ENCODE data around the gene NUDT9.
"Not testable (repeated sequence)": the region's sequence is repeated elsewhere in the genome, so short reads cannot be mapped to it uniquely, and the experiment has no call there.

Gene NUDT9

GRCh38 chr4:87409420-87409939, 12.9 kb upstream of the NUDT9 start:
- DNase-seq (ENCODE audit: low read depth in 2 of 2), result no peak

- no peak for DNase-seq (ENCODE audit: low read depth in 2 of 2)
These were observed 12.2 kb upstream of the NUDT9 start for GRCh38 chr4:87410157-87410556.

GRCh38 chr4:87410679-87411078, 11.7 kb upstream of the NUDT9 start:
- no peak for DNase-seq (ENCODE audit: low read depth in 2 of 2)

GRCh38 chr4:87414816-87415215, 7.6 kb upstream of the NUDT9 start:
- no peak for DNase-seq (ENCODE audit: low read depth in 2 of 2)

GRCh38 chr4:87416965-87417364, 5.4 kb upstream of the NUDT9 start:
- DNase-seq (ENCODE audit: low read depth in 2 of 2), result no peak

DNA sequence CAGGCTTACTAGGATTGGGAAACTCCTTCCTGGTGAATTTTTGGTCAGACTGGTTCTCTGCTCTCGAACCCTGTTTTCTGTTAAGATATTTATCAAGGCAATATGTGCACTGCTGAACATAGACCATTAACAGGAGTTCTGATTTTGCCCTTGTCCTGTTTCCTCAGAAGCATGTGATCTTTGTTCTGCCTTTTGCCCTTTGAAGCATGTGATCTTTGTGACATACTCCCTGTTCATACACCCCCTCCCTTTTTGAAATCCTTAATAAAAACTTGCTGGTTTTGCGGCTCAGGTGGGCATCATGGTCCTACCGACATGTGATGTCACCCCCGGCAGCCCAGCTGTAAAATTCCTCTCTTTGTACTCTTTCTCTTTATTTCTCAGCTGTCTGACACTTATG, 4.0 kb upstream of the NUDT9 start:
- DNase-seq (ENCODE audit: low read depth in 2 of 2), result not testable (repeated sequence)

- DNase-seq (ENCODE audit: low read depth in 2 of 2), result no peak
These were observed 2.7 kb upstream of the NUDT9 start for GRCh38 chr4:87419578-87420249.

DNA sequence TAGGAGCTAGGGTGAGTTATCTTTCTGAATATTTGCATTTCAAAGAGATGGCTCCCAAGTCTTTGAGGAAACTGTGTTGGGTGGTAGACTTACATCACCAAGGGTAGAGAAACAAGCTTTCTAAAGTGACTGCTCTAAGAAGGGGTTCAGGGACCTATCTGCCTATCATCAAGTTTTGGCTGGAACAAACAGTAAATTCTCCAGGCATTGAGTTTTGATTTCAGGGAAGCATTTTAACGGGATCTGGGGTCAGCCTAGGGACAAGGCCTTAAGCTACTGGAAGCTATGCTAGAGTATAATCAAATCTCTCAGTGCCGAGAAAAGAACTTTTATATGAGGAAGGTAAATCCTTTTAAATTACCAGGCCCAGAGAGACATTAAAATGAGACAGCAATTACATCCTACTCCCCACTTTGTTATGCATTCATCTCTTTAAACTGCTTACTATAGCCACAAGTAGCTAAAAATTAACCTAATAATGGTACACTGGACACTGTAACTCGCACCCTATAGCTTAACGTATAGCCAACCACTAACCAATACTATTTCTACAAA, 2.0 kb upstream of the NUDT9 start:
- DNase-seq (ENCODE audit: low read depth in 2 of 2), result no peak

DNA sequence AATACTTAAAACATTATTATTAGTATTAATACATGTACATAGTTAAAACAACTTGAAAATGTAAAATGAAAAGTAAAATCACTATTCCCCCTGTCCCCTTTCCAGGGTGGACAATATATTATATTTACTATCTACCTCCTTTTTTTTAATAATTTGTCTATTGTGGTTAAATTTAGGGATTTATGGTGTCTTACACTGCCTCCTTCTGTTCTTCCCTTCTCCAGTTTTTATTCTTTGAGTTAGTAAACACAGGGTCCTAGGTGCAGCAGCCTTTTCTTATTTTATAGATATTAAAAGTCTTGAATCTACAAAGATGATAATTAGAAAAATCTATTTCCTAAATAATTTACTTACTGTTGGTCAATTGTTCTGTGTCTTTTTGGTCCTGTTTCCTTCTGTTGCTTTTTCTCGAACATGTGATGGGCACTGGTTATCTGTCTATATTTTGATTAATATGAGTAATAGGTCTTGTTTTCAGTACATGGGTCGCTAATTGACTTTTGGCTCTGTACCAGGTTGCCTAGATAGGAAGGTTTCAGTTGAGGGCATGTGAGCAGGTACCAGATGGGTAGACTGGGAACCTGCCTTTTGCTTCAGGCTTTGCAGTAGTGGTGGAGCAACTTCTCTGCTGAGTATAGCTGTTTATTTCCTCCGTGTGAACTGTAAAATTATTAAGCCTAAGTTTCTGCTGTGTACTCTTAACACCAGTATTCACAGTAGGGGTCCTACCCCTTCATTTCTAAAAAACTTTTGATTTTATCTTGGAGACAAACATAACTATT, 1.1 kb downstream of the NUDT9 start:
- DNase-seq (ENCODE audit: low read depth in 2 of 2), result no peak

DNA sequence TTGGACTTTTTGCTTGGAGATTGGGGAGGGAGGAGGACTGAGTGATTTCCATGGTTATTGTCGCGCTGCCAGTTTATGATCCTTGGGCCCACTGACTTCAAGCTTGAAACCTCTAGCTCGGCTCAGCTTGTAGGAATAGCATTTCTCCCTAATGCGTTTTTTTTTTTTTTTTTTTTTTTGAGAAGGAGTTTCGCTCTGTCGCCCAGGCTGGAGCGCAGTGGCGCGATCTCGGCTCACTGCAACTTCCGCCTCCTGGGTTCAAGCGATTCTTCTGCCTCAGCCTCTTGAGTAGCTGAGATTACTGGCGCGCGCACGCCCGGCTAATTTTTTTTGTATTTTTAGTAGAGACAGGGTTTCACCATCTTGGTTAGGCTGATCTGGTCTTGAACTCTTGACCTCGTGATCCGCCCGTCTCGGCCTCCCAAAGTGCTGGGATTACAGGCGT, 1.7 kb downstream of the NUDT9 start:
- not testable (repeated sequence) for DNase-seq (ENCODE audit: low read depth in 2 of 2)

GRCh38 chr4:87425711-87426110, 3.3 kb downstream of the NUDT9 start:
- no peak for DNase-seq (ENCODE audit: low read depth in 2 of 2)

DNA sequence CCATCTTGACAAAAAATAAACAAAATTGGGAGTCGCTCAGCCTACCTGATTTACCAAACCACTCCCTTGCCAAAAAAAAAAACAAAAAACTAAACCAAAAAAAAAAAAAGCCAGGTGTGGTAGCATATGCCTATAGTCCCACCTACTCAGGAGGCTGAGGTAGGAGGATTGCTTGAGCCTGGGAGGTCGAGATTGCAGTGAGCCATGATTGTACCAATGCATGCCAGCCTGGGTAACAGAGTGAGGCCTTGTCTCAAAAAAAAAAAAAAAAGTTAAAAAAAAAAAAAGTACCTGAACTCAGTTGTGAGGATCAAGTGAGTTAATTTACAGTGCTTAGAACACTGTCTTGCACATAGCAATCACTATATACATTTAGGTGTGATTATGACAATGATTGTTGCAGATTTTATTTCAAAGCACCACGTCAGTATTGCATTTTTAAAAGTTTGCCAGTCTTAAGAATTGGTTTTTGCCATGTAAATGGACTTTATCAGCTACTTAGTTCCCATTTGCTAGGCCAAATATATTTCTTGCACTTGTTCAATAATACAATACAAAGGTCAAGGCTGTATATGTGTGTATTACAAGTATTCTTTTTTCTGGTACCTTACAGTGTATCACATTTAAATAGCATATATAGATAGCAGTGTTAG, 4.6 kb downstream of the NUDT9 start:
- no peak for DNase-seq (ENCODE audit: low read depth in 2 of 2)

DNA sequence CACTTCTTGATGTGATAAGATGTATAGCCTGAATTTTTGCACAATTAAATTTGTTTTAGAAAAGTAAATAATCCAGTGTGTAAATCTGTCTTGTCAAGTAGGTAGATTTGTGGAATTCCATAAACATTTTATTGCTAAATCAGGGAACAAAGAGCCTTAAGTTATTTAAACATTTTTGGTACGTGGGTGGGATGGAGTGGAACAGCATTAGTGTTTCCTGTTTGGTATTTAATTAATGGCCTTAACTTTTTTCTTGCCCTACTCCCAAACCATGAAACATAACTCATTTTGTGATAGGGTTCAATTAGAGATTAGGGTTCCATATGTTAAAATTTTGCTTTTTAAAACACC, 5.1 kb downstream of the NUDT9 start:
- no peak for DNase-seq (ENCODE audit: low read depth in 2 of 2)

DNA sequence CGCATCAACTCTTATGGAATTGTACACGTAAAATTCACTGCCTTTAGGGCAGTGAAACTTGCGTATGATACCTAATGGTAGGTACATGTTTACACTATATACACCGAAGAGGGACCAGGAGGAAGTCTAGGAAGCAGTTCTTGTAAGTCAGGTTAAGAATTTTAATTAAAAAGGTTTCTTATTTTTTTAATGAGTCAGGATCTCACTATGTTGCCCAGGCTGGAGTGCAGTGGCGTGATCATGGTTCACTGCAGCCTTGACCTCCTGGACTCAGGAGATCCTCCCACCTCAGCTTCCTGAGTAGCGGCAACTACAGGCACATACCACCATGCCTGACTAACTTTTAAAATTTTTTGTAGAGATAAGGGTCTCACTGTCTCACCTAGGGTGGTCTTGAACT, 6.6 kb downstream of the NUDT9 start:
- DNase-seq (ENCODE audit: low read depth in 2 of 2), result no peak

- no peak for DNase-seq (ENCODE audit: low read depth in 2 of 2)
These were observed 7.7 kb downstream of the NUDT9 start for GRCh38 chr4:87430038-87430437.

DNA sequence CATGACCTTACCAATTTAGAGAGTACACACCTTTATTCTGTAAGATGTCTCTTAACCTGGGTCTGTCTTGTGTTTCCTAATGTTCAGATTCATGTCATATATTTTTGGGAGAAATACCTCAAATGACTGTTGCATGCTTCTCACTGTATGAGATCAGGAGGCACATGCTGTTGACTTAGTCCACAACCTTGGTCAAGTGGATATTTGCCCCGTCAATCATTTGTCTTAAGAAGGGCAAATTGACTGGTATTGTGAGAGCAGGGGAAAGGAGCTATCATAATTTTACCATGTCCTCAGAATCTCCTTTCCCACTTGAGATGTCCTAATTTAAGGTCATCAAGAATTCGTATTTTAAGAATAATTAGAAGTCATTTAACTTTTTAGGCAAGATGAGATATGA, 11.0 kb downstream of the NUDT9 start:
- no peak for DNase-seq (ENCODE audit: low read depth in 2 of 2)

GRCh38 chr4:87442889-87443288, 20.5 kb downstream of the NUDT9 start:
- DNase-seq (ENCODE audit: low read depth in 2 of 2), result no peak

DNA sequence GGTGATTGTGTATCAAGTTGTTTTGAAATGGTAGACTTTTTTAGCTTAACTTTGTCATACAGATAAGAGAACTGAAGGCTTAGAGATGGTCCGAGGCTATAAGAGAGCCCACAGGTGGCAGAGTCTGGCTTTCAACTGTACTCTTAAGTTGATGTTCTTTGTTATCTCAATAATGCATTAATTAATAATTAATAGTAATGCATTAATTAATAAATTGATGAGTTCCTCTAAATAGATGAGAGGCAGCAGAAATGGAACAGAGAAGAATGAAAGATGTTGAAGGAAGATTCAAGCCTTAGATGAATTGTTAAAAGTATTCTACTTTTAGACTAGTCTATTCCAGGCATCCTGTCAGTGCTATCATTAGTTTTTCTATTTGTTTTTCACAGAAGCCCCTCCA, 22.4 kb downstream of the NUDT9 start:
- DNase-seq (ENCODE audit: low read depth in 2 of 2), result no peak

- DNase-seq (ENCODE audit: low read depth in 2 of 2), result no peak
These were observed 23.6 kb downstream of the NUDT9 start for GRCh38 chr4:87445964-87446363.

DNA sequence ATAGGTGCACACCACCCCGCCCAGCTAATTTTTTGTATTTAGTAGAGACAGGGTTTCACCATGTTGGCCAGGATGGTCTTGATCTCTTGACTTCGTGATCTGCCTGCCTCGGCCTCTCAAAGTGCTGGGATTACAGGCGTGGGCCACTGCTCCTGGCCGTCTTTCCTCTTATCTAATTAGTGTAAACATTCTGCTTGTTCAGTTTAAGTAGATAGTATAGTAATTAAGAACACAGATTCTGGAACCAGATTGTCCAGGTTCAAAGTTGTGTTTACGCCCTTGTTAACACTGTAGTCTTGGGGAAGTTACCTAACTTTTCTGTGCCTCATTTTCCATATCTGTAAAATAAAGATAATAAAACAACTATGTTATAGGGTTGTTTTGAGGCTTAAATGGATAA, 24.0 kb downstream of the NUDT9 start:
- not testable (repeated sequence) for DNase-seq (ENCODE audit: low read depth in 2 of 2)

DNA sequence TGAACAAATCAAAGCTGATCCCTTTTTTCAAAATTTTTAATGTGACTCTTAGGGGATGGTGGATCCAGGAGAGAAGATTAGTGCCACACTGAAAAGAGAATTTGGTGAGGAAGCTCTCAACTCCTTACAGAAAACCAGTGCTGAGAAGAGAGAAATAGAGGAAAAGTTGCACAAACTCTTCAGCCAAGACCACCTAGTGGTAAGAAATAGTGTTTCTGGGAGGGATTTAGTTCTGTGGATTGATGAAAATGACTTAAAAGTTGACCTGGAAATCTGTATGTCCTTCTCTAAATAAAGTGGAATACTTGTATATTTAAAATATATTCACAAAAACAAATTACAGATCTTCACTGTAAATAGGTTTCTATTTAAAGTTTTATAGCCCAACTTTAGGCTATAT, 29.2 kb downstream of the NUDT9 start:
- DNase-seq (ENCODE audit: low read depth in 2 of 2), result no peak

GRCh38 chr4:87458913-87459312, 36.5 kb downstream of the NUDT9 start:
- DNase-seq (ENCODE audit: low read depth in 2 of 2), result no peak
